HepG2 (cell line): ENCODE measurements around the gene NAT9.

ENCODE experiments used
- AGO2 ChIP-seq: fragments of 200-400 bp; formaldehyde crosslinking; optimal IDR thresholded peaks from 2 replicates; pipeline ENCODE3; 2017; ENCODE audit warnings: mild to moderate bottlenecking, low read depth, low read length, moderate library complexity
- MXI1 ChIP-seq: IDR thresholded peaks from 3 replicates; pipeline ENCODE4 v1.6.1; 2012; ENCODE audit warnings: low read depth, low read length, inconsistent platforms, borderline replicate concordance
- NFE2L2 ChIP-seq: fragments of 150-350 bp; IDR thresholded peaks from 2 replicates; pipeline ENCODE4 v1.6.1; 2014; ENCODE audit warnings: low read length
- RAD21 ChIP-seq: fragments of 450-650 bp; formaldehyde crosslinking; IDR thresholded peaks from 2 replicates; pipeline ENCODE4 v1.5.0; 2020; ENCODE audit warnings: mild to moderate bottlenecking
- RXRA ChIP-seq: sonication (generic); formaldehyde crosslinking; IDR thresholded peaks from 2 replicates; pipeline ENCODE4 v1.5.1; 2020; ENCODE audit warnings: missing genetic modification reagents
- SCMH1 ChIP-seq: sonication (generic); formaldehyde crosslinking; IDR thresholded peaks from 2 replicates; pipeline ENCODE4 v1.9.0; 2021; ENCODE audit warnings: missing genetic modification reagents, mild to moderate bottlenecking, borderline replicate concordance
- SOX6 ChIP-seq, 2 experiments: fragments of 450-650 bp in 1 of 2; sonication (generic) in 1 of 2; formaldehyde crosslinking in 1 of 2; IDR thresholded peaks; 2 replicates each; pipeline versions ENCODE4 v1.4.0 to v1.6.1; 2017 to 2020; ENCODE audit warnings: antibody characterized with exemption in 1 of 2, mild to moderate bottlenecking in 1 of 2, missing genetic modification reagents in 1 of 2
- STAT5B ChIP-seq: sonication (generic); formaldehyde crosslinking; IDR thresholded peaks from 2 replicates; pipeline ENCODE4 v1.4.0; 2020; ENCODE audit warnings: missing genetic modification reagents
- TF ChIP-seq, protein P1 (sequence below): sonication (generic); formaldehyde crosslinking; IDR thresholded peaks from 2 replicates; pipeline ENCODE4 v1.5.0; 2020; ENCODE audit warnings: mild to moderate bottlenecking, missing genetic modification reagents, moderate library complexity
- TF ChIP-seq, protein P2 (sequence below): sonication (generic); formaldehyde crosslinking; IDR thresholded peaks from 2 replicates; pipeline ENCODE4 v1.4.0; 2020; ENCODE audit warnings: low read depth, mild to moderate bottlenecking, missing genetic modification reagents

DNA sequence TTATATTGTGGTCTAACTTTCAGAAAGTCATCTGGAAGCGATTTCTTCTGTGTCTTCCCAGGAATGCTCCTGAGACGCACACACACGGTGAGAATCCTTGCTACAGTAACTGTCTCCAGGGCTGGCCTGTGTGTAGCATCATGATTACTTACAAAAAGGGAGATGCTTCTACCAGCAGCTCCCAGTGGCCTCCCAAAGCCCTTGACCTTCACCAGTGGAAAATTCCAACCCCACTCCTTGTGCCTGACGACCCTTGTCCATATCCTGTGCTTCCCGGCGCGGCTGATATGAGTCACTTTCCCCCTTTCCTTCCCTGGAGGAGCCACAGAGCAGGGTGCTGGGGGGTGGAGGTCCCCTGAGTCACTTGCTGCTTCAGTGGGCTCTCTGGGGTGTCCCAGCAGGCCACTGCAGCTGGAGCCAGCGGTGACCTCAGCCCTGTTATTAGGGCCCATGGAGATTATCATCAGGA, 22.1 kb upstream of the NAT9 start:
- TF ChIP-seq RXRA, result no peak
- TF ChIP-seq, protein P1, sequence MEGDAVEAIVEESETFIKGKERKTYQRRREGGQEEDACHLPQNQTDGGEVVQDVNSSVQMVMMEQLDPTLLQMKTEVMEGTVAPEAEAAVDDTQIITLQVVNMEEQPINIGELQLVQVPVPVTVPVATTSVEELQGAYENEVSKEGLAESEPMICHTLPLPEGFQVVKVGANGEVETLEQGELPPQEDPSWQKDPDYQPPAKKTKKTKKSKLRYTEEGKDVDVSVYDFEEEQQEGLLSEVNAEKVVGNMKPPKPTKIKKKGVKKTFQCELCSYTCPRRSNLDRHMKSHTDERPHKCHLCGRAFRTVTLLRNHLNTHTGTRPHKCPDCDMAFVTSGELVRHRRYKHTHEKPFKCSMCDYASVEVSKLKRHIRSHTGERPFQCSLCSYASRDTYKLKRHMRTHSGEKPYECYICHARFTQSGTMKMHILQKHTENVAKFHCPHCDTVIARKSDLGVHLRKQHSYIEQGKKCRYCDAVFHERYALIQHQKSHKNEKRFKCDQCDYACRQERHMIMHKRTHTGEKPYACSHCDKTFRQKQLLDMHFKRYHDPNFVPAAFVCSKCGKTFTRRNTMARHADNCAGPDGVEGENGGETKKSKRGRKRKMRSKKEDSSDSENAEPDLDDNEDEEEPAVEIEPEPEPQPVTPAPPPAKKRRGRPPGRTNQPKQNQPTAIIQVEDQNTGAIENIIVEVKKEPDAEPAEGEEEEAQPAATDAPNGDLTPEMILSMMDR (CRISPR knock-in tag), result no peak
- TF ChIP-seq SOX6 (IDR thresholded peaks at IDR 0.05), result no peak
- no peak for TF ChIP-seq SOX6 (CRISPR knock-in tag; IDR thresholded peaks at IDR 0.05)
- TF ChIP-seq STAT5B (CRISPR knock-in tag), result no peak
- TF ChIP-seq AGO2, result no peak
- no peak for TF ChIP-seq RAD21 (CRISPR knock-in tag)
- TF ChIP-seq SCMH1 (CRISPR knock-in tag), result no peak
- no peak for TF ChIP-seq MXI1
- TF ChIP-seq, protein P2, sequence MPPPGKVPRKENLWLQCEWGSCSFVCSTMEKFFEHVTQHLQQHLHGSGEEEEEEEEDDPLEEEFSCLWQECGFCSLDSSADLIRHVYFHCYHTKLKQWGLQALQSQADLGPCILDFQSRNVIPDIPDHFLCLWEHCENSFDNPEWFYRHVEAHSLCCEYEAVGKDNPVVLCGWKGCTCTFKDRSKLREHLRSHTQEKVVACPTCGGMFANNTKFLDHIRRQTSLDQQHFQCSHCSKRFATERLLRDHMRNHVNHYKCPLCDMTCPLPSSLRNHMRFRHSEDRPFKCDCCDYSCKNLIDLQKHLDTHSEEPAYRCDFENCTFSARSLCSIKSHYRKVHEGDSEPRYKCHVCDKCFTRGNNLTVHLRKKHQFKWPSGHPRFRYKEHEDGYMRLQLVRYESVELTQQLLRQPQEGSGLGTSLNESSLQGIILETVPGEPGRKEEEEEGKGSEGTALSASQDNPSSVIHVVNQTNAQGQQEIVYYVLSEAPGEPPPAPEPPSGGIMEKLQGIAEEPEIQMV, result no peak
- no peak for TF ChIP-seq NFE2L2
